Erythroblast (primary cell): Measurements from ENCODE around the gene FCHSD2.

ENCODE experiments used
- GATA1 ChIP-seq: IDR thresholded peaks from 2 replicates; pipeline ENCODE4 v1.6.1; 2011; ENCODE audit warnings: low read depth, mild to moderate bottlenecking, control low read depth, low read length, moderate library complexity
- POLR2A ChIP-seq: IDR thresholded peaks from 2 replicates; pipeline ENCODE4 v1.6.1; 2011; ENCODE audit warnings: mild to moderate bottlenecking, low read length

DNA sequence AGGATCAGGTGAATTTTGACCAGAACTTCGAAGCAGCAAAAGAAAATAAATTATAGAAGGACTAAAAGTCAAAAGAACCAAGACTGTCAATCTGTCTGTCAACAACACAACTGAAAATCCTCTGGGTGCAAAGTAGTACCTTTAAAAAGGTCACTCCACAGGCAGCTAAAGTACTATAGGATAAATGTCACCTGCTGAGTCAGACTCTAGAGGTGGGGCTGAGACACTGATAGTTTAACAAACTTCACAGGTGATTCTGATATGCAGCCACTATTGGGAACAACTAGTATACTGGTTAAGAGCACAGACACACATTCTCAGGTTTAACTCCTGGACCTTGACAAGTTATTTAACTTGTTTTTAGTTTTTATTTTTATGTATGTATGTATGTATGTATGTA, 107.3 kb downstream of the FCHSD2 start:
- TF ChIP-seq POLR2A (no peak), GATA1 (no peak)
